Naive thymus-derived CD4-positive, alpha-beta T cell (primary cell): ENCODE measurements around the gene MRPL58. TPM values are rescaled to one million over a fixed set of nuclear protein-coding genes. Genes with fewer than 3 reads are reported as not detected.

Experiments
- ATAC-seq: fragments of 150-1000 bp; cut with Tn5 transposase; 2 replicates; pipeline ENCODE4 v1.10.0; 2021; ENCODE audit warnings: mild to moderate bottlenecking, moderate library complexity
- CTCF ChIA-PET: fragments of 350-600 bp; sonication (Branson Sonifier 250); formaldehyde crosslinking; loops from one replicate; lab custom pipeline; 2021; ENCODE audit warnings: antibody characterized with exemption; lab: Charles Lee
- POLR2A ChIA-PET: fragments of 350-600 bp; sonication (Branson Sonifier 250); formaldehyde crosslinking; loops from one replicate; lab custom pipeline; 2021; ENCODE audit warnings: antibody characterized with exemption, inconsistent platforms; lab: Charles Lee
- DNase-seq, 9 donors: peaks; one replicate each; pipeline versions ENCODE4 v3.0.0 to v3.0.0-alpha.2; 2020 to 2022; ENCODE audit warnings: mixed read lengths in 1 of 9
- H3K27ac ChIP-seq: one replicate; pipeline ENCODE4 v1.7.0; 2013; ENCODE audit warnings: mild to moderate bottlenecking, low read depth, low read length, moderate library complexity
- H3K27me3 ChIP-seq, 2 donors: one replicate each; pipeline ENCODE4 v1.7.0; 2013; ENCODE audit warnings: low read length in 2 of 2, mild to moderate bottlenecking in 2 of 2, moderate library complexity in 2 of 2; ENCODE audit not compliant: control insufficient read depth in 2 of 2, insufficient read depth in 2 of 2
- H3K36me3 ChIP-seq, 3 experiments: 1 replicate in 2 of 3; 2 replicates in 1 of 3; pipeline ENCODE4 v1.7.0; 2013; ENCODE audit warnings: low read length in 3 of 3, mild to moderate bottlenecking in 3 of 3, moderate library complexity in 1 of 3; ENCODE audit not compliant: insufficient read depth in 3 of 3, control insufficient read depth in 2 of 3
- H3K4me1 ChIP-seq, 2 donors: one replicate each; pipeline ENCODE4 v1.7.0; 2013; ENCODE audit warnings: low read length in 2 of 2, mild to moderate bottlenecking in 2 of 2, moderate library complexity in 1 of 2; ENCODE audit not compliant: control insufficient read depth in 2 of 2, insufficient read depth in 2 of 2
- H3K4me3 ChIP-seq: 2 replicates; pipeline ENCODE4 v1.7.0; 2013; ENCODE audit warnings: mild to moderate bottlenecking, low read length
- H3K9me3 ChIP-seq, 3 experiments: 1 replicate in 2 of 3; 2 replicates in 1 of 3; pipeline ENCODE4 v1.7.0; 2013; ENCODE audit warnings: low read length in 3 of 3; ENCODE audit not compliant: control insufficient read depth in 2 of 3
- H3K27ac Mint-ChIP-seq, 9 donors: one replicate each; pipeline ENCODE4 v1.8.0; 2020 to 2022; ENCODE audit warnings: mixed read lengths in 9 of 9, mild to moderate bottlenecking in 8 of 9, moderate library complexity in 5 of 9, inconsistent platforms in 2 of 9
- H3K27me3 Mint-ChIP-seq, 5 donors: one replicate each; pipeline ENCODE4 v1.8.0; 2021 to 2022; ENCODE audit warnings: mixed read lengths in 5 of 5, mild to moderate bottlenecking in 1 of 5
- H3K36me3 Mint-ChIP-seq, 5 donors: one replicate each; pipeline ENCODE4 v1.8.0; 2020 to 2022; ENCODE audit warnings: mixed read lengths in 5 of 5, mild to moderate bottlenecking in 3 of 5, inconsistent platforms in 1 of 5
- H3K4me1 Mint-ChIP-seq, 7 donors: one replicate each; pipeline ENCODE4 v1.8.0; 2020 to 2022; ENCODE audit warnings: mixed read lengths in 7 of 7, mild to moderate bottlenecking in 3 of 7, inconsistent platforms in 1 of 7
- H3K4me3 Mint-ChIP-seq, 10 donors: one replicate each; pipeline ENCODE4 v1.8.0; 2020 to 2022; ENCODE audit warnings: mild to moderate bottlenecking in 10 of 10, mixed read lengths in 10 of 10, moderate library complexity in 6 of 10, inconsistent platforms in 2 of 10
- H3K9me3 Mint-ChIP-seq, 11 donors: one replicate each; pipeline ENCODE4 v1.8.0; 2020 to 2022; ENCODE audit warnings: mixed read lengths in 11 of 11, mild to moderate bottlenecking in 4 of 11, inconsistent platforms in 1 of 11, moderate library complexity in 1 of 11
- intact Hi-C, 2 donors: fragments of 100-400 bp; cut with micrococcal nuclease; formaldehyde crosslinking; loops; one replicate each; pipeline ENCODE4 v1.15.1; 2023
- polyA plus RNA-seq, 2 donors: library from polyadenylated mRNA; unstranded; fragments of 300-500 nt; fragmentation: Illumina TruSeq; gene quantifications; one replicate each; pipeline ENCODE4 v1.2.3, GENCODE V29; 2021
- total RNA-seq, 6 experiments: library from RNA in 5 of 6; stranded (reverse) in 5 of 6; gene quantifications; 1 replicate in 5 of 6; 2 replicates in 1 of 6; pipeline ENCODE4 v1.2.3 and lab custom pipeline; 2021 to 2026

Gene MRPL58
- total RNA-seq (10 to 100 TPM; 11.7 to 46.1 (median 23.0) TPM), polyA plus RNA-seq (10 to 100 TPM; 55.3 to 71.4 TPM), total RNA-seq (lab: John Stamatoyannopoulos, UW) (7.1 reads per million, percentile 30 among the genes with 10 or more reads in this experiment)

DNA sequence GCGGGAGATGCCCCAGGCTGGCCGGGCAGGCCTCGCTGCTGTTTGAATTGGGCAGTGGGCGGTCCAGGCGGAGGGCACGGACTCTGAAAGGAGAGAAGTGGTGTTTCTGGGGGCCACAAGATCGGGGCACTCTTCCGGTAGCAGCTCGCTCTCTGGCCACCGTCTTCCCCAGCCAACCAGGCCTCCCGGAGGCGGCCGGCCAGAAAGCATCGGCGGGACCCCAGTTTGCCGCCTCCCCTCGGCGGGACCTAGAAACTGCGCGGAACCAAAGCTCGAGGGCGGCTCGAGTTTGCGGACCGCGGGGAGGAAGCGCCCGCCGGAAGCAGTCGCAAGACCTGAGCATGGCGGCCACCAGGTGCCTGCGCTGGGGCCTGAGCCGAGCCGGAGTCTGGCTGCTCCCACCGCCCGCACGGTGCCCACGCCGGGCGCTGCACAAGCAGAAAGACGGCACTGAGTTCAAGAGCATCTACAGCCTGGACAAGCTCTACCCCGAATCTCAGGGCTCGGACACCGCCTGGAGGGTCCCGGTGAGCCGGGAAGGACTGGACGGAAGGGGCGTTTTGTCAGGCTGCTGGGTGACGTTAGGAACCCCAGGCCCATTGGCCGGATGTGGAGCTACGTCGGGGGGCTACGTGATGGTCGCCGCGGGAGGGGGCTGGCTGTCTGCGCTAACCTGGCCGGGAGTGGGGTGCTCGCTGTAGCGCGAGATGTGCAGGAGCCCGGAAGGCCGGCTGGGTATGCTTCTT is at the start of gene MRPL58:
TSS of gene MRPL58 (plus strand) at position 325 of the 746 bp plus-strand sequence. CDS start at position 342, 17 bp downstream.
- Mint-ChIP-seq H3K4me1 (peaks cover 25 to 38% (median 35%) of the 10 kb centered on the region in 7 donors), H3K4me3 (peak within 1 kb of the TSS; percentile 76 to 98 (median 94)), H3K9me3 (no peaks in the 10 kb centered on the region), H3K27me3 (peaks cover 0 to 4% (median 0%) of the 10 kb centered on the region in 5 donors), H3K36me3 (peaks cover 0 to 16% (median 7%) of the 10 kb centered on the region in 5 donors), H3K27ac (peak within 1 kb of the TSS; percentile 5 to 97 (median 92))
- H3K27me3 ChIP-seq, result no peaks in the 10 kb centered on the region
- peak; percentile 66 to 81 (median 75) for DNase-seq
- H3K9me3 ChIP-seq, result no peaks in the 10 kb centered on the region
- peak; percentile 97 for ATAC-seq
- H3K27ac ChIP-seq, result peak within 1 kb of the TSS; percentile 83
- ChIA-PET POLR2A (interaction anchor here (0.6 to 3.7 kb wide), 40 partner anchors 8 to 472 kb away, joined by 3 to 50 read pairs (median 4); partner anchors contain the start of genes ARMC7, ATP5PD, CDR2L and GGA3), CTCF (interaction anchor here (0.6 to 5.1 kb wide), 19 partner anchors 9 to 622 kb away, joined by 3 to 42 read pairs (median 4); partner anchors contain the start of genes CDR2L, HID1 and OTOP2)
- H3K4me1 ChIP-seq, result peaks cover 9 to 14% of the 10 kb centered on the region in 2 donors
- peaks cover 0 to 14% (median 0%) of the 10 kb centered on the region in 3 experiments for H3K36me3 ChIP-seq
- intact Hi-C loops, result loop anchor here (1.0 to 2.0 kb wide), 8 partner anchors 20 to 51 kb away; partner anchors contain the start of genes CDR2L (in 2 of the 2), ATP5PD (in 1 of the 2) and KCTD2 (in 1 of the 2)
- peak within 1 kb of the TSS; percentile 69 for H3K4me3 ChIP-seq

DNA sequence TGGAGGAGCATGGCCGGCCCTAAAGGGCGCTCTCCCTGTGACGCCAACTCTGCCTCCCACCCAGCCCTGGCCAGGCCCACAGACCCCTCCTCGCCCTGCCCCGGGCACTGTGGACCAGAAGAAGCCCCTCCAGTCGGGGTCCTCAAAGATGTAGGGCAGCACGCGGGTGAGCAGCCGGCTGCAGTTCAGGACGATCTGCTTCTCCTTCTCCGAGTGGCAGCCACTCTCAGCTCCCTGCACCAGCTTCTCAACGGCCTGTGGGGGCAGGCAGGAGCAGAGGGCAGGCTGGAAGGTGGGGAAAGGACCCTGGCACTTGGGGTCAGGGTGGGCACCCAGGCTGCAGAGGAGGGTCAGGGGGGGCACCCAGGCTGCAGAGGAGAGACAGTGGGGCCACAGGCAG is 48.8 kb upstream of the MRPL58 start:
- H3K36me3 ChIP-seq, result no peaks in the 10 kb centered on the region
- H3K27me3 ChIP-seq, result no peaks in the 10 kb centered on the region
- ChIA-PET CTCF (interaction anchor here (1.4 kb wide), 1 partner anchor 48 kb away, joined by 6 read pairs; no protein-coding TSS in a partner anchor), POLR2A (no interaction called here)
- H3K27ac ChIP-seq, result no peak overlapping the region
- no peak overlapping the region for H3K4me3 ChIP-seq
- Mint-ChIP-seq H3K36me3 (no peaks in the 10 kb centered on the region), H3K9me3 (no peaks in the 10 kb centered on the region), H3K27me3 (peaks cover 0 to 3% (median 0%) of the 10 kb centered on the region in 5 donors), H3K27ac (no peak overlapping the region), H3K4me3 (no peak overlapping the region), H3K4me1 (peaks cover 0 to 8% (median 5%) of the 10 kb centered on the region in 7 donors)
- H3K9me3 ChIP-seq, result no peaks in the 10 kb centered on the region
- peaks cover 0 to 4% of the 10 kb centered on the region in 2 donors for H3K4me1 ChIP-seq
- no peak for ATAC-seq
- intact Hi-C loops, result loop anchor here in 1 of 2 donors (5.0 kb wide), 1 partner anchor 149 kb away; no protein-coding TSS in a partner anchor
- no peak for DNase-seq

DNA sequence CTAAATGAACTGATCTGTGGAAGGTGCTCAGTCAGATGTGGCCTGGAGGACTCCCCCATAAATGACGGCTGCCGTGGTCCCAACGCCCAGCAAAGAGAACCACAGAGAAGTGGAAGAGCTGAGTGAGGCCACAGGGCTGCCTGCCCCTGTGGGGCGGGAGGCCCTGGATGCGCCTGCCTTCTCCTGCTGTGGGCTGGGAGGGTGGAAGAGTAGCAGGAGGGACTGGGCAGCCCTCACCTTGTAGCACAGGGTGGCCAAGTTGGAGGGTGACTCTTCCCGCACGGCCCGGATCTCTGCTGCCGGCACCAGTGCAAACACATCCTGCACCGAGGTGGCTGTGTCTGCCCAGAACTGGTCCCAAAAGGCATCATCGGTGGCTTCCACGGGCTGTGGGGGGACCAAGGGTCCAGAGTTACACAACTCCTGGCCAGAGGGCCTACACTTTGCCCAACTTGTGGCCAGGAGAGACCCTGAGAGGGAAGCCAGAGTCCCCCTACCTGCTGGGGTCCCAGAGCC is 48.2 kb upstream of the MRPL58 start:
- H3K27ac Mint-ChIP-seq, result no peak overlapping the region
- no peak overlapping the region for H3K4me3 Mint-ChIP-seq
- DNase-seq (no peak), ATAC-seq (no peak)
- H3K9me3 ChIP-seq, result no peaks in the 10 kb centered on the region
- no peak overlapping the region for H3K27ac ChIP-seq
- ChIA-PET CTCF (interaction anchor here (0.6 to 1.4 kb wide), 2 partner anchors 47 to 237 kb away, joined by 5 to 6 read pairs; no protein-coding TSS in a partner anchor), POLR2A (interaction anchor here (0.6 kb wide), 1 partner anchor 40 kb away, joined by 3 read pairs; no protein-coding TSS in a partner anchor)
- intact Hi-C loops, result loop anchor here in 1 of 2 donors (5.0 kb wide), 1 partner anchor 148 kb away; no protein-coding TSS in a partner anchor
- no peaks in the 10 kb centered on the region for H3K36me3 ChIP-seq
- no peaks in the 10 kb centered on the region for H3K36me3 Mint-ChIP-seq
- H3K9me3 Mint-ChIP-seq, result no peaks in the 10 kb centered on the region
- peaks cover 0 to 4% of the 10 kb centered on the region in 2 donors for H3K4me1 ChIP-seq
- H3K4me3 ChIP-seq, result no peak overlapping the region
- H3K27me3 Mint-ChIP-seq, result peaks cover 0 to under 1% (median 0%) of the 10 kb centered on the region in 5 donors
- peaks cover 0 to 8% (median 5%) of the 10 kb centered on the region in 7 donors for H3K4me1 Mint-ChIP-seq
- H3K27me3 ChIP-seq, result no peaks in the 10 kb centered on the region

DNA sequence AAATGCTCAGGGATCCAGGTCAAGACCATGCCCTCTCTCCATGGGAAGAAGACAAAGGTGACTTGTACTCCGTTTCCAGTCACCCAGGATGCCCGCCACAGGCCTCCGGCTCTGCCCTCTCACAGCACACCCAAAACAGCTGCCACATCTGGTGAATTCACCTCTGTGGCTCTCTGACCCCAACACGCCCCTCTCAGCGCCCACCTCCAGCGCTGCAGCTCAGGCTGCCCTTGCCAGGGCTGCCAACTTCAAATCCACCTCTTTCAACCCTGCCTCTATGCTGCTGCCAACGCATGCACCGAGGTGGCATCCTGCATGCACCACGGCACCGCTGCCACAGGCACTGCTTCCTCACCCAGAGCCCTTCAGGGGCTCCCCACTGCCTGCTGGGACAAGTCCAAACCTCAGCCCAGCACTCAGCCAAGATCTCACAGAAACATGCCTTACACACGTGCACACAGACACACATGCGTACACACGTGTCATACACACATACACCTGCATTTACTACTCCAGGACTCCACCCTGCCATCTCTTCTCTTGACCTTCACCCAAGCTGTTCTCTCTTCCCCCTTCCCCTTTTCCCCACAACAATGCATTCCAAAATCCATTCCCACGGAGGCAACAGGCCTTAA is 47.4 kb upstream of the MRPL58 start:
- intact Hi-C loops, result loop anchor here in 1 of 2 donors (5.0 kb wide), 1 partner anchor 147 kb away; no protein-coding TSS in a partner anchor

DNA sequence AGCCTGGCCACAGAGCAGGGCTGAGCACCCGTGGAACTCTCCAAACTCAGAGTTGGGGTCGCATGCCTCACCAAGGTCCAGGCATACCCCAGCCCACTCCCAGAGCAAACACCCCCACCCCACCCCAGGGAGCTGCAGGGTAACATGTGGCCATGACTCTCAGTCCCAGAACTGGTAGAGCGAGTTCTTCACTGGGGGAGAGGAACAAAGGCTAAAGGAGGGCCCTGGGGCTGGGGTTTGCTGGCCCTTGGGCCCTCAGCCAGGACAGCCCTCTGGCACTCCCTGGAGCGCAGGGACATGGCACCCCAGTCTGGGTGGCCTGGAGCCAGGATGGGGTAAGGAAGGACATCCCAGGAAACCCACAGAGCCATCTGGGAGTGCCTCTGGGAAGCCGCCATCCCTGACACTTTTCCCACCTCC is 44.1 kb upstream of the MRPL58 start:
- intact Hi-C loops, result no loop called here
- Histone ChIP-seq H3K36me3 (no peaks in the 10 kb centered on the region), H3K9me3 (no peaks in the 10 kb centered on the region), H3K27ac (no peak overlapping the region), H3K27me3 (no peaks in the 10 kb centered on the region), H3K4me1 (peaks cover 4 to 9% of the 10 kb centered on the region in 2 donors), H3K4me3 (no peak overlapping the region)
- DNase-seq (no peak), ATAC-seq (no peak)
- H3K27me3 Mint-ChIP-seq, result peaks cover 0 to 26% (median 6%) of the 10 kb centered on the region in 5 donors
- no peaks in the 10 kb centered on the region for H3K36me3 Mint-ChIP-seq
- no peaks in the 10 kb centered on the region for H3K9me3 Mint-ChIP-seq
- no peak overlapping the region for H3K4me3 Mint-ChIP-seq
- CTCF ChIA-PET, result interaction anchor here (0.6 kb wide), 2 partner anchors 146 to 203 kb away, joined by 3 read pairs; no protein-coding TSS in a partner anchor
- H3K4me1 Mint-ChIP-seq, result peaks cover 5 to 18% (median 9%) of the 10 kb centered on the region in 7 donors
- H3K27ac Mint-ChIP-seq, result no peak overlapping the region
- POLR2A ChIA-PET, result interaction anchor here (1.6 kb wide), 1 partner anchor 14 kb away, joined by 3 read pairs; no protein-coding TSS in a partner anchor

More for the DNA sequence above, 47.4 kb upstream of the MRPL58 start:
- peaks cover 0 to 8% (median 5%) of the 10 kb centered on the region in 7 donors for H3K4me1 Mint-ChIP-seq
- Histone ChIP-seq H3K27me3 (no peaks in the 10 kb centered on the region), H3K4me3 (no peak overlapping the region), H3K9me3 (no peaks in the 10 kb centered on the region), H3K4me1 (peaks cover 0 to 4% of the 10 kb centered on the region in 2 donors), H3K27ac (no peak overlapping the region), H3K36me3 (no peaks in the 10 kb centered on the region)
- H3K9me3 Mint-ChIP-seq, result no peaks in the 10 kb centered on the region
- POLR2A ChIA-PET, result interaction anchor here (0.6 to 1.2 kb wide), 2 partner anchors 17 to 39 kb away, joined by 3 read pairs; no protein-coding TSS in a partner anchor
- ATAC-seq (no peak), DNase-seq (no peak)
- H3K4me3 Mint-ChIP-seq, result no peak overlapping the region
- H3K27ac Mint-ChIP-seq, result no peak overlapping the region
- peaks cover 0 to 3% (median 0%) of the 10 kb centered on the region in 5 donors for H3K27me3 Mint-ChIP-seq
- H3K36me3 Mint-ChIP-seq, result no peaks in the 10 kb centered on the region
- CTCF ChIA-PET, result interaction anchor here (0.6 kb wide), 2 partner anchors 95 to 262 kb away, joined by 3 to 5 read pairs; no protein-coding TSS in a partner anchor
